ENCODE measurements around the gene CELF4.

Gene CELF4

DNA sequence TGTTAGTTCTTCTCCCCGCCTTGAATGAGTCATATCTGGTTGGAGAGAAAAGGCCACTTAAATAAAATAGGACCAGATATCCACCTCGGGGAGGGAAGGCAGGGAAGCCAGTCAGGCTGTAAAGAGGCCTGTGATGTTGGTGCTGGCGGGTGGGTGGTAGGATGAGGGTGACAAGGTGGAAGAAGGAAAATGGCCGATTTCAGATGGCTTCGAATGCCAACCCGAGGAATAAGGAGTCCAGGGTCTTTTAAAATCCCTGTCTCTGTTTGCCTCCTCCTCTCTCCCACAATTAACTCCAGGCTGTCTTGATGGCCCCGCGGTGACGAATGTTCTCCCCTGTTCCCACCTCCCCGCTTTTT, 41.5 kb downstream of the CELF4 start:
- no peak for TF ChIP-seq CTCF (IDR thresholded peaks at IDR 0.05; ENCODE audit: extremely low read depth, missing control alignments)
- DNase-seq (ENCODE audit: low spot score): no peak

- no peak for DNase-seq (ENCODE audit: low spot score)
- TF ChIP-seq CTCF (IDR thresholded peaks at IDR 0.05; ENCODE audit: extremely low read depth, missing control alignments): no peak
These were observed 43.8 kb downstream of the CELF4 start for GRCh38 chr18:37521510-37522465.

DNA sequence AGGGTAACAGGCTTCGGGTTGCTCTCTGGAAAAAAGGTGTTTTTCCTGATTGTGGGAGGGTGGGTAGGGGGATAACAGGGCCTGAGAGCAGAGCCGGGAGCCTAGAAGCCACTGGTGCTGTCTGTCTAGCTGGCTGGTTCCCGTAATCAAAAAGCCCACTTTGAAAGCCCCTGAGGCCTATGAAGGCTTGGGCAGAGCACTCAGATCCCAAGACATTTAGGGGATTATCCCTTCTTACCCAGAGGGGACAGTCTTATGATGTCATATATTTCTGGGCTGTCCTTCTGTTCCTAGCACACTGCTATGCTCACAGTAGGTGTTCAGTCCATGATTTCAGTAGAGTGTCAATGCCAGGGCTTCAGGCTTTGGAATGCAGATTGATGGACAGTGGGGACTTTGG, 45.1 kb downstream of the CELF4 start:
- no peak for TF ChIP-seq CTCF (IDR thresholded peaks at IDR 0.05; ENCODE audit: extremely low read depth, missing control alignments)
- DNase-seq (ENCODE audit: low spot score): no peak

- DNase-seq (ENCODE audit: low spot score): no peak
- TF ChIP-seq CTCF (IDR thresholded peaks at IDR 0.05; ENCODE audit: extremely low read depth, missing control alignments): no peak
These were observed 46.0 kb downstream of the CELF4 start for GRCh38 chr18:37519510-37520135.

- no peak for DNase-seq (ENCODE audit: low spot score)
- no peak for TF ChIP-seq CTCF (IDR thresholded peaks at IDR 0.05; ENCODE audit: extremely low read depth, missing control alignments)
These were observed 49.2 kb downstream of the CELF4 start for GRCh38 chr18:37516361-37516853.

GRCh38 chr18:37514953-37515352, 50.6 kb downstream of the CELF4 start:
- TF ChIP-seq CTCF (IDR thresholded peaks at IDR 0.05; ENCODE audit: extremely low read depth, missing control alignments): no peak
- DNase-seq (ENCODE audit: low spot score): no peak

GRCh38 chr18:37512400-37512799, 53.2 kb downstream of the CELF4 start:
- TF ChIP-seq CTCF (IDR thresholded peaks at IDR 0.05; ENCODE audit: extremely low read depth, missing control alignments): no peak
- DNase-seq (ENCODE audit: low spot score): no peak
